ENCODE data around the gene ZNF362. TPM values are rescaled to one million over a fixed set of nuclear protein-coding genes. Genes with fewer than 3 reads are reported as not detected.

The ZNF362 gene
- 10 to 100 TPM; 13.7 to 15.8 TPM for total RNA-seq

GRCh38 chr1:33256471-33257206, at the start of gene ZNF362:
ZNF362 (plus strand) TSS chr1:33256492; CDS start chr1:33270575, 14,083 bp downstream.

GRCh38 chr1:33320619-33321165, 64.4 kb downstream of the ZNF362 start, which contains the start of gene A3GALT2:
A3GALT2 (minus strand) TSS chr1:33321098; CDS start chr1:33321098, 0 bp downstream.

Small RNA genes within 50 kb of the gene (small RNA-seq; reads per million reads assigned to genes)
- gene RN7SKP16, result 0 reads per million in 2 donors

Other genes starting within 250 kb of the ZNF362 start
- gene AK2, start 219.6 kb upstream of the ZNF362 start, total RNA-seq, result 100 to 1,000 TPM; 155 to 217 TPM
- 10 to 100 TPM in 1 of 2 donors, 1 to 10 TPM in 1; 8.9 to 23.6 TPM for gene AZIN2, start 175.3 kb upstream of the ZNF362 start, total RNA-seq
- gene TRIM62, start 74.4 kb upstream of the ZNF362 start, total RNA-seq, result 1 to 10 TPM; 8.9 to 9.3 TPM
- not detected for gene A3GALT2, start 64.6 kb downstream of the ZNF362 start, total RNA-seq
- gene PHC2, start 174.6 kb downstream of the ZNF362 start, total RNA-seq, result 10 to 100 TPM; 81.6 to 89.6 TPM
- gene ZSCAN20, start 216.2 kb downstream of the ZNF362 start, total RNA-seq, result 1 to 10 TPM; 6.2 to 8.0 TPM